HG03460 (cell line): Measurements from ENCODE around the gene IL19.

Experiments used
- ATAC-seq: cut with Tn5 transposase; IDR thresholded peaks from one replicate; pipeline ENCODE4 v1.9.1; 2021; ENCODE audit not compliant: unreplicated experiment

The IL19 gene, protein sequence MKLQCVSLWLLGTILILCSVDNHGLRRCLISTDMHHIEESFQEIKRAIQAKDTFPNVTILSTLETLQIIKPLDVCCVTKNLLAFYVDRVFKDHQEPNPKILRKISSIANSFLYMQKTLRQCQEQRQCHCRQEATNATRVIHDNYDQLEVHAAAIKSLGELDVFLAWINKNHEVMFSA

GRCh38 chr1:206770531-206771337 is at the start of gene IL19:
Gene IL19, plus strand, starts transcription at chr1:206770773. Its CDS starts 65,890 bp downstream, at chr1:206836663.
- ATAC-seq = no peak

DNA sequence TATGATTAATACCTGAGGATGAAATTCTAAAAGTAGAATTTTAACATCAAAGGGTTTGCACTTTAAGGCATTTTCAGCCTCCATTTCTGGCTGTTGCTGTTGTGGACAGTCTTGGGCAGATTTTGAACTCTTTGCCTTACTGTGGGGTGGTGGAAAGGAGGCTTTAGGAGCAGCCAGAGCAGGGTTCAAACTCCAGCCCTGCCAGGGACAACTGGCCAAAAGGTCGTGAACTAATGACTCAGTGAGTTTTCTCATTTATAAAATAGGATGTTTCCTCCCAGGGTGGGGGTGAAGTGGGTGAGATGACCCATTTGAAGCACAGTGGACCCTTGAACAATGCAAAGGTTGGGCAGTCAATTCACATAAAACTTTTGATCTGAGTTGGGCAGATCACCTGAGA is 49.1 kb upstream of the IL19 start:
- ATAC-seq = no peak

GRCh38 chr1:206722751-206723461 is 47.7 kb upstream of the IL19 start:
- ATAC-seq = no peak

GRCh38 chr1:206723462-206723804 is 47.1 kb upstream of the IL19 start:
- no peak for ATAC-seq

DNA sequence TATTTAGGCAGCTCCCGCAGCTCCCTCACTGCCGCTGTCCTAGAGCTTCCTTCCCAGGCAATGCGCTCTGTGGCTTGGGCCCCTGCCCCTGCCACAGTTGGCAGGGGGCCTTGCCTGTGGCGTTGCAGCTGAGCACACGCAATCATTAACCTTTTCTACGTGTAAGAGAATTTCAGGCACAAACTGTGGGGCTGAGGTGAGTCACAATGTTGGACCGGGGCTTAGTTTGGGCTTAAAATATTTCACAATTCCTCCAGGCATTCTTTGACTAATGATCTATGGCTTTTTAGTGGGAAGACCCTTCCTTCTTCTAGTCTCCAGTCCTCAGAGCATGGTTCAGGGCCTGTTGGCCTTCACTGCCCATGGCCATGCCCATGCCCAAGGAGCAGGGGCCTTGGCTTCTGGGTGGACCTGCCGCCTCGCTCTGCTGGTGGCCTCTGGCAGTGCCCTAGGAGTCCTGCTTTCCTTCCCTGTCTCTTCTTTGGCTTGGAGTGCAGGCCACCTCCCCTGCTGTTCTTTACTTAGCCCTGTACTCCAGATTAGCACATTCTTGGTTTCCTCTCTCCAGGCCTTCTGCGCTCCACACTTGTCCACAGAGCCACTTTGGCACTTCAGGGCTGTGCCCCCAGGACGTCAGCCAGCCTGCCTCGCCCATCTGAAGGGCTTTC is 46.6 kb upstream of the IL19 start:
- no peak for ATAC-seq

GRCh38 chr1:206725109-206725963 is 45.2 kb upstream of the IL19 start:
- no peak for ATAC-seq

DNA sequence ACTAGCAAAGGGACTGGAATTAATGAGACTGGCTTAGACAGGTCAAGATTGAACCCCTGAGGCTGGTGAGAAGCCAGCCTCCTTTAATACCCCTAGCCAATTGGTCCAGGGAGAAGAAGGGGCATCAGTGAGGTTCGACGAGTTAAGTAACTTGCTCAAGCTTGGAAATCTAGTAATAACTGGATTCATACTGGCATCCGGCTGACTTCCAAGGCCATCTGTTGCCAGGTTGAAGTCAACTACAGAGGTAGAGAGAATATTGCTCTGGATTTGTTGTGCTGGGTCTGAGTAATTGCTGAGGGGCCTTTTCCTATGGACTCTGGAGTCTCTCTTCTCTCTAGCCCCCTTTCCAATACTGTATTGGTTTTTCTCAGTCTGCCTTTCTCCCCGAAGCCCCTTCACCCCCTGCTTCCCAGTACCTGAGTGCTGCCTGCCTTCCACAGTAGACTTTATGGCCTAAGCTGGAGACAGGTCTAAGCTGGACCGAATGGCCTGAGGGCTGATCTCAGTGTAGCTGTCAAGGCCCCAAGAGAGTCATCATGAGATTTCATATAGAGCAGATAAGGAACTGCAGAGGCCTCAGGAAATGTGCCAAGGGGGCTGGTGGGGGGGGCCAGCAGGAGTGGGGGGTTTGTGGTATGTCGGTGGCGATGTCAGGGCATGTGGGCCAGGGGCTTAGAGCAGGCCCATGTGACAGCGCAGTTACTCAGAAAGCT is 42.4 kb upstream of the IL19 start:
- no peak for ATAC-seq

- no peak for ATAC-seq
Observed at GRCh38 chr1:206728697-206728987, 41.9 kb upstream of the IL19 start.

DNA sequence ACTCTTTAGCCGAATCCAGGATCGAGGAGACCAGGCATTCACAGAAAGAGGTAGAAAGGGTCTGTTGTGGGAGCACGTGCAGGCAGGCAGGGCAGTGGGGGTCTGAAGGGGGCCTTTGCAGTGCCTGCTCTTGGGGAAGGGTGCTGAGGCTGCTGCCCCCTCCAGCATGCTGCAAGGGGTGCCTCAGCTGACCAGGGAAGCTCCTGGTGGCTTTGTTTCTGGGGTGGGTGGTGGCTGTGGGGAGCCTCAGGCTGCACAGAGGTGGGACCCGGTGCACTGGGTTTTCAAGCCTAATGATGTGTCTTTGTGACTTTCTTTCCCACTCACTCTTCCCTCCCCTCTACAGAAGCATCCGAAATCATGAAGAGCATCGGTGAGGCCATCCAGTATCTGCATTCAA is 41.5 kb upstream of the IL19 start:
- no peak for ATAC-seq

- ATAC-seq = no peak
Observed at GRCh38 chr1:206729507-206729906, 41.1 kb upstream of the IL19 start.

GRCh38 chr1:206732508-206732907 is 38.1 kb upstream of the IL19 start:
- ATAC-seq = no peak

GRCh38 chr1:206732992-206733391 is 37.6 kb upstream of the IL19 start:
- no peak for ATAC-seq

DNA sequence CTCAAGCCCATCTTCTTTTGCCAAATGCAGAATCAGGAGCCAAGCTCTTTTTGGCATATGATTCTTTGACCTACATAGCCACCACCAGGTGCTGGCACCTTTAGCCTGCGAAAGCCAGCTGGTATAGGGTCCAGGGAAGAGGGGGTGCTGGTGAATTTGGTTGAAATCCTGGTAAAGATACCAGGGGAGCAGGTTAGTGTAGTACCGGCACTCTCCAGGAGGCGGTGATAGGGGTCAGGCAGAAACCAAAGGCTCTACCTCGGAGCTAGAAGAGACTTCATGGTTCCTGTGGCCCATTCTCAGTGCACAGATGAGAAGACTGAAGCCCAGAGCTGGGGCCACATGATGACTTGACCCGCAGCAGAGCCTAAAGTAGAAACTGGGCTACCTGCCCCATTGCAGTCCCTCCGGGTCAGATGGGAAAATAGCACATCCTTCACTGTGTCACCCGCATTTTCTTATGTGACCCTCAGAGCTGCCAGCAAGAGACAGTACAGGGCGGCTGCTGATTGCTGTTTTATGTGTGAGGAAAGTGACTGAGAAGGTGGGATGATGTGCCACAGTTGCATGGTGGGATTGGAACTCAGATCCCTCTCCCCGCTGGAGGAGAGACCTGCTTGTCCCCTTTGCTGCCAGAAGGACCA is 36.0 kb upstream of the IL19 start:
- ATAC-seq = no peak

DNA sequence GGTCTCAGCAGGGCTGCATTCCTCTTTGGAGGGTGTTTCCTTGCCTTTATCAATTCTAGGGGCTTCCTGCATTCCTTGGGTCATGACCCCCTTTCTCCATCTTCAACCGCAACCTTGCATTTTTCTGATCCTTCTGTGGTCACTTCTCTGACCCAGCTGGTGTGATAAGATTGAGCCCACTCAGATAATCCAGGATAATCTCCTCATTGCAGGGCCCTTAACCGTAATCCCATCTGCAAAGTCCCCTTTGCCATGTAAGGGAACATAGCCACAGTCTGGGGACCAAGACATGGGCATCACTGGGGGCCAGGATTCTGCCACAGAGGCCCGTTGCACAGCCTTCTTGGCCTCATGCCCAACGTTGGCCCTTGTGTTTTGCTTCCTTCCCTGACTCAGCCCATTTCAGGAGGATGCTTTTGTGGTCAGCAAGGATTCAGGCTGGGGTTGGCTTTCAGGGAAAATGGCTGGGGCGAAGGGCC is 35.0 kb upstream of the IL19 start:
- no peak for ATAC-seq

DNA sequence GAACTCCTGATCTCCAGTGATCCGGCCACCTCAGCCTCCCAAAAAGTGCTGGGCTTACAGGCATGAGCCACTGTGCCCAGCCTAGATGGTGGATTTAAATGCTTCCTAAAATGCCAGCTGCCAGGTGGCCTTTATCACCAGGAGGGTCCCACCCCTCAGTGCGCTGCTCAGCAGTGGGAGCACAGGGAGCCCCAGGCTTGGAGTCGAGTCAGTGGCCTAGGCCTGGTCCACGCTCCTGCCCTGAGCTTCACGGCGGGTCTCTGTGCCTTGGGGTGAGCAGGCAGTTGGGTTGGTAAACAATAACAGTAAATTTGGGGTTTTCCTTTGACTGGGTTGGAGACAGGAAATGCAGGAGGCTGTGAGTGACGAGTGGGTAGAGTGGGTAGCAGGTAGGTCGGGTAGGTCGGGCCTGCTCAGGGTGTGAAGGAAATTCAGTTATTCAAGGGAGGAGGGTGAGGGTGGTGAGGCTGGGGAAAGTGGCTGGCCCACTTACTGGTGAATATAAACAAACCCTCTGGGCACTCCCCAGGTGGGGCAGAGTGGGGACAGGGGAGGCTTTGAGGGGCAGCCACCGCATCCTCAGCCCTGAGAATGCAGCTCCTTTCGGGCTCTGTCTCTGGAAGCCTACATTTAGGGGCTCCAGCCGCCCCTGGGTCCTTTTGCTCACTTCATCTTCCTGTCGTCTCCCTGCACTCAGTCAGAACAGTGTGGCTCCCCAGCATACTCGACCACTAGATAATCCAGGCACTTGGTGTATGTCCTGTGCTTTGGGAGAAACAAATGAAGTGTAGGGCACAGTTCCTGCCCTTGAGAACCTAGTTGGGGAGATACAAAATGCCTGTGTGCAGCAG is 33.5 kb upstream of the IL19 start:
- no peak for ATAC-seq

- ATAC-seq = no peak
Observed at GRCh38 chr1:206737729-206738201, 32.8 kb upstream of the IL19 start.

- peak; percentile 3 for ATAC-seq
Observed at GRCh38 chr1:206738370-206739366, 31.9 kb upstream of the IL19 start.
